Lung (tissue), 12 donors: Measurements from ENCODE around the gene SPATS2L. TPM values are rescaled to one million over a fixed set of nuclear protein-coding genes. Genes with fewer than 3 reads are reported as not detected.

Source experiments
- ATAC-seq: fragments of 200-7000 bp; cut with Tn5 transposase; one replicate; pipeline ENCODE4 v1.9.1; 2020; ENCODE audit warnings: moderate number of reproducible peaks; ENCODE audit not compliant: insufficient read depth, low FRiP score
- DNase-seq, 3 donors: peaks; one replicate each; pipeline ENCODE4 v3.0.0-alpha.2; 2013 to 2017
- H3K27ac ChIP-seq, 2 donors: one replicate each; pipeline ENCODE4 v1.5.1; 2013; ENCODE audit warnings: mild to moderate bottlenecking in 2 of 2, moderate library complexity in 2 of 2, control low read depth in 1 of 2, inconsistent platforms in 1 of 2, low read depth in 1 of 2, low read length in 1 of 2
- H3K27me3 ChIP-seq, 3 donors: one replicate each; pipeline ENCODE4 v1.5.1; 2013; ENCODE audit warnings: low read length in 2 of 3; ENCODE audit not compliant: control insufficient read depth in 3 of 3, insufficient read depth in 3 of 3
- H3K36me3 ChIP-seq, 4 donors: one replicate each; pipeline ENCODE4 v1.5.1; 2013; ENCODE audit warnings: low read length in 4 of 4, mild to moderate bottlenecking in 1 of 4, moderate library complexity in 1 of 4; ENCODE audit not compliant: control insufficient read depth in 4 of 4, insufficient read depth in 4 of 4
- H3K4me1 ChIP-seq, 5 donors: one replicate each; pipeline ENCODE4 v1.5.1; 2013; ENCODE audit warnings: low read length in 5 of 5, mild to moderate bottlenecking in 2 of 5, moderate library complexity in 1 of 5; ENCODE audit not compliant: control insufficient read depth in 5 of 5, insufficient read depth in 5 of 5
- H3K4me3 ChIP-seq: one replicate; pipeline ENCODE4 v1.5.1; 2013; ENCODE audit warnings: mild to moderate bottlenecking, control low read depth, moderate library complexity
- H3K9ac ChIP-seq, 2 donors: one replicate each; pipeline ENCODE4 v1.5.1; 2013; ENCODE audit warnings: low read length in 2 of 2, control low read depth in 1 of 2; ENCODE audit not compliant: insufficient read depth in 1 of 2
- H3K9me3 ChIP-seq, 4 donors: one replicate each; pipeline ENCODE4 v1.5.1; 2013; ENCODE audit warnings: low read length in 3 of 4, mild to moderate bottlenecking in 1 of 4, moderate library complexity in 1 of 4; ENCODE audit not compliant: control insufficient read depth in 4 of 4, insufficient read depth in 3 of 4
- CTCF ChIP-seq: IDR thresholded peaks from 2 replicates; pipeline ENCODE4 v1.5.1; 2012; ENCODE audit warnings: mild to moderate bottlenecking; ENCODE audit errors: control extremely low read depth, extremely low read depth
- WGBS, 2 donors: extraction: QIAGEN DNeasy Blood & Tissue Kit; methylation state at CpG; one replicate each; pipeline ENCODE4 v1.1.7; 2013; 5-methylcytosine and 5-hydroxymethylcytosine counted together
- polyA plus RNA-seq, 2 donors: library from polyadenylated mRNA; stranded (reverse); fragments of 200-250 nt; gene quantifications; one replicate each; pipeline ENCODE4 v1.2.1, GENCODE V29; 2013
- total RNA-seq, 2 donors: library from RNA; depleted of rRNA in 1 of 2; stranded (reverse); fragments of >200 nt in 1 of 2; gene quantifications; one replicate each; pipeline ENCODE4 v1.2.1, GENCODE V29; 2014 to 2021
- donor health status: control.
- donor health status: control.
- donor health status: Bipolar disorder and iron deficiency.
- donor health status: healthy.
- donor health status: DM: yes; HTN: yes; CAD: no.

The SPATS2L gene
- total and polyA plus RNA-seq, 4 donors: 30.5 to 96.8 (median 57.2) TPM

- 27 to 62% methylated on average over 1 of the region's 1 CpG for WGBS, 2 donors
- peaks cover 0 to 6% (median 0%) of the 10 kb centered on the region in 5 donors for H3K4me1 ChIP-seq
Observed at GRCh38 chr2:200515155-200515554, 208.7 kb downstream of the SPATS2L start.

GRCh38 chr2:200523158-200523557 lies 216.7 kb downstream of the SPATS2L start:
- no peak for DNase-seq
- WGBS, 2 donors: 81 to 82% methylated on average over 3 of the region's 3 CpGs
- H3K27me3 ChIP-seq: peaks cover 0 to 19% (median 17%) of the 10 kb centered on the region in 3 donors
- H3K9me3 ChIP-seq: no peaks in the 10 kb centered on the region
- no peak overlapping the region for H3K27ac ChIP-seq
- ATAC-seq: no peak
- no peak overlapping the region for H3K9ac ChIP-seq
- TF ChIP-seq CTCF: no peak
- peaks cover 0 to 15% (median 3%) of the 10 kb centered on the region in 5 donors for H3K4me1 ChIP-seq
- H3K36me3 ChIP-seq: no peaks in the 10 kb centered on the region
- no peak overlapping the region for H3K4me3 ChIP-seq

More at GRCh38 chr2:200515155-200515554, 208.7 kb downstream of the SPATS2L start:
- no peaks in the 10 kb centered on the region for H3K36me3 ChIP-seq
- H3K27me3 ChIP-seq: peaks cover 3 to 7% (median 6%) of the 10 kb centered on the region in 3 donors
- H3K9ac ChIP-seq: no peak overlapping the region
- DNase-seq (no peak), ATAC-seq (no peak)
- no peaks in the 10 kb centered on the region for H3K9me3 ChIP-seq
- H3K27ac ChIP-seq: no peak overlapping the region
- no peak overlapping the region for H3K4me3 ChIP-seq
- no peak for TF ChIP-seq CTCF

GRCh38 chr2:200523604-200524003 lies 217.1 kb downstream of the SPATS2L start:
- ATAC-seq (no peak), DNase-seq (no peak)
- 85% methylated on average over 2 of the region's 2 CpGs for WGBS, 2 donors
- Histone ChIP-seq H3K27me3 (peaks cover 0 to 19% (median 17%) of the 10 kb centered on the region in 3 donors), H3K36me3 (no peaks in the 10 kb centered on the region), H3K4me1 (peaks cover 0 to 15% (median 3%) of the 10 kb centered on the region in 5 donors), H3K9me3 (no peaks in the 10 kb centered on the region), H3K27ac (no peak overlapping the region), H3K4me3 (no peak overlapping the region), H3K9ac (no peak overlapping the region)
- TF ChIP-seq CTCF: no peak

- no peak overlapping the region for H3K9ac ChIP-seq
- no peak overlapping the region for H3K4me3 ChIP-seq
- WGBS, 2 donors: 88 to 90% methylated on average over 2 of the region's 2 CpGs
Observed at GRCh38 chr2:200525066-200525465, 218.6 kb downstream of the SPATS2L start.

More at GRCh38 chr2:200525066-200525465, 218.6 kb downstream of the SPATS2L start:
- Histone ChIP-seq H3K27me3 (peaks cover 0 to 19% (median 17%) of the 10 kb centered on the region in 3 donors), H3K9me3 (no peaks in the 10 kb centered on the region), H3K4me1 (peaks cover 0 to 15% (median 3%) of the 10 kb centered on the region in 5 donors), H3K27ac (no peak overlapping the region), H3K36me3 (no peaks in the 10 kb centered on the region)
- TF ChIP-seq CTCF: no peak
- DNase-seq (no peak), ATAC-seq (no peak)
